ENCODE data around the gene ALAS1.

The ALAS1 gene

DNA sequence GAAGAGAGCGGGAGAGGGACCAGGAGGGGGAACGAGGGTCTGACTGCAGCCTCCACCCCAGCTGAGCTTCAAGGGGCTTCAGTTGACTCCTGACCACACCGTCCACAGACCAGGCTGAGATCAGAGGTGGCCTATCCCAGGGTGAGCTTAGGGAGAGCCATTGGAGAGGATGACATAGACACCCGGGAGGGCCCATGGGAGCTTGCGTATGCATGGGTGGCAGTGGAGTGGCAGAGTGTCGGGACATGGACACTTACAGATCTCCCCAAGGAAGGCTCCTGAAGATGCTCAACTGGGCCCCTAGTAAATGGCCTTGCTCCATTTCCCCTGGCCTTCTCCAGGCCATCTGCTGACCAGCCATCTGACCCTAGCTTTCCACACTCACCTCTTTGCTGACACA is 12.6 kb upstream of the ALAS1 start:
- TF ChIP-seq POU2F2 (IDR thresholded peaks at IDR 0.05; ENCODE audit: low read depth, low read length), result no peak
- TF ChIP-seq PAX5 (IDR thresholded peaks at IDR 0.05; ENCODE audit: insufficient read depth, low read length, severe bottlenecking), result no peak
- TF ChIP-seq POLR2AphosphoS5 (IDR thresholded peaks at IDR 0.05; ENCODE audit: low read depth, low read length), result no peak
- no peak for TF ChIP-seq POLR2A (IDR thresholded peaks at IDR 0.05; ENCODE audit: low read depth, low read length)
- no peak for TF ChIP-seq SPI1 (IDR thresholded peaks at IDR 0.05; ENCODE audit: low read depth, low read length)
- no peak for TF ChIP-seq TAF1 (IDR thresholded peaks at IDR 0.05; ENCODE audit: low read depth, low read length)
- no peak for FAIRE-seq

DNA sequence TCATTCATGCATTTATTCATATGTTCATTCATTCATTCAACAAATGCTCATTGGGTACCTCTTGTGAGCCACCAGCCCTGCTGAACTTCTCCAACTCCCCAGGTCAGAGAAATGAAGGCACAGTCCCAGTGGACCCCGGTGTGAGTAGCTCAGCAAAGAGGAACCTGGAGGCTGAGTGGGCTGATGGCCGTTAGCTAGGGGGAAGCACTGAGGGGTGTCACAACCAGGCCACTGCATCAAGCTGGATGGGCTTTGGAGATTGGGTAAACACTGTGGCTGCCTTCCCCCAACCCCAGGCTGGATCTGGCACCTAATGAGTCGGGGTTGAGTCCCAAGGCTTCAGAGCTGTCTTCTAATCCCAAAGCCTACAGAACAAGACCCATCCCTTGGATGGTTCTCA is 12.1 kb upstream of the ALAS1 start:
- DNase-seq (ENCODE audit: insufficient read length, low spot score) (no peak), FAIRE-seq (no peak)
- no peak for TF ChIP-seq POLR2AphosphoS5 (IDR thresholded peaks at IDR 0.05; ENCODE audit: low read depth, low read length)
- TF ChIP-seq POU2F2 (IDR thresholded peaks at IDR 0.05; ENCODE audit: low read depth, low read length), result no peak
- TF ChIP-seq SPI1 (IDR thresholded peaks at IDR 0.05; ENCODE audit: low read depth, low read length), result no peak
- no peak for TF ChIP-seq POLR2A (IDR thresholded peaks at IDR 0.05; ENCODE audit: low read depth, low read length)
- no peak for TF ChIP-seq TAF1 (IDR thresholded peaks at IDR 0.05; ENCODE audit: low read depth, low read length)
- no peak for TF ChIP-seq PAX5 (IDR thresholded peaks at IDR 0.05; ENCODE audit: insufficient read depth, low read length, severe bottlenecking)

More for the DNA sequence above, 12.6 kb upstream of the ALAS1 start:
- DNase-seq (ENCODE audit: insufficient read length, low spot score), result no peak

DNA sequence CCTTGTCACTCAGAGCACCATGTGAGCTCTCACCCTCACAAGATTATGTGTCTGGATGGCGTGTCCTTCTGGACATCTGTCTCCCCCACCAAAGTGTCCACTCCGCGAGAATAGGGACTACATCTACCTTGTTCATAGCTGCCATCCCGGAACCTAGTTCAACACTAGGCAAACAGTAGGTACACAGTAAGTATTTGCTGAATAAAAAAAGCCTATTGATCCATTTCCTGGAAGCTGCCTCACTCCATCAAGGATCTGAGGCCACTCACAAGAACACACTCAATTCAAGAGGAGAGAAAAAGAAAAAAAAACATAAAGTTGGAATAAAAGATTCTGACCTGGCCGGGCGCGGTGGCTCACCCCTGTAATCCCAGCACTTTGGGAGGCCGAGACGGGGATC is 11.2 kb upstream of the ALAS1 start:
- FAIRE-seq, result no peak
- no peak for DNase-seq (ENCODE audit: insufficient read length, low spot score)
- TF ChIP-seq TAF1 (IDR thresholded peaks at IDR 0.05; ENCODE audit: low read depth, low read length), result no peak
- TF ChIP-seq PAX5 (IDR thresholded peaks at IDR 0.05; ENCODE audit: insufficient read depth, low read length, severe bottlenecking), result no peak
- TF ChIP-seq POLR2AphosphoS5 (IDR thresholded peaks at IDR 0.05; ENCODE audit: low read depth, low read length), result no peak
- TF ChIP-seq POU2F2 (IDR thresholded peaks at IDR 0.05; ENCODE audit: low read depth, low read length), result no peak
- TF ChIP-seq SPI1 (IDR thresholded peaks at IDR 0.05; ENCODE audit: low read depth, low read length), result no peak
- TF ChIP-seq POLR2A (IDR thresholded peaks at IDR 0.05; ENCODE audit: low read depth, low read length), result no peak

DNA sequence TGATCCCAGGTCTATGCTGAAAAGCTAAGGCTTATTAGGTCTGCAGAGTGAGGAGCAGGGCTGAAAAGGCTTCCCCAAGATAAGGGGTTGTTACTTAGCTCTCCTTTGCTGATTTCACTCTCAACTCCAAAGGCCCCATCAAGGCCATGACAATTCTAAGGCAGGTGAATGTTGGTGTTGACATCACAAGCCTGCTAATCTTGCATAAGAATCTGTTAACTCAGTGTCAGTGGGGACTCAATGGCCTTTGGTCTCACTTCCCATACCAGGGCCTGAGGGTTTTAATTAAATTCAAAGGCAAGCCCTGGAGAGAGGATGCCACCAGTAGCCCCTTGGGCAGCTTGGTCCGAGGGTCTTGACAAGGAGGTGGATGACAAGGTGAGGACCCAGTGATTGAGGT is 9.4 kb upstream of the ALAS1 start:
- TF ChIP-seq POLR2AphosphoS5 (IDR thresholded peaks at IDR 0.05; ENCODE audit: low read depth, low read length) (no peak), POU2F2 (IDR thresholded peaks at IDR 0.05; ENCODE audit: low read depth, low read length) (no peak), PAX5 (IDR thresholded peaks at IDR 0.05; ENCODE audit: insufficient read depth, low read length, severe bottlenecking) (no peak), POLR2A (IDR thresholded peaks at IDR 0.05; ENCODE audit: low read depth, low read length) (no peak), SPI1 (IDR thresholded peaks at IDR 0.05; ENCODE audit: low read depth, low read length) (no peak), TAF1 (IDR thresholded peaks at IDR 0.05; ENCODE audit: low read depth, low read length) (no peak)
- no peak for FAIRE-seq
- DNase-seq (ENCODE audit: insufficient read length, low spot score), result no peak

DNA sequence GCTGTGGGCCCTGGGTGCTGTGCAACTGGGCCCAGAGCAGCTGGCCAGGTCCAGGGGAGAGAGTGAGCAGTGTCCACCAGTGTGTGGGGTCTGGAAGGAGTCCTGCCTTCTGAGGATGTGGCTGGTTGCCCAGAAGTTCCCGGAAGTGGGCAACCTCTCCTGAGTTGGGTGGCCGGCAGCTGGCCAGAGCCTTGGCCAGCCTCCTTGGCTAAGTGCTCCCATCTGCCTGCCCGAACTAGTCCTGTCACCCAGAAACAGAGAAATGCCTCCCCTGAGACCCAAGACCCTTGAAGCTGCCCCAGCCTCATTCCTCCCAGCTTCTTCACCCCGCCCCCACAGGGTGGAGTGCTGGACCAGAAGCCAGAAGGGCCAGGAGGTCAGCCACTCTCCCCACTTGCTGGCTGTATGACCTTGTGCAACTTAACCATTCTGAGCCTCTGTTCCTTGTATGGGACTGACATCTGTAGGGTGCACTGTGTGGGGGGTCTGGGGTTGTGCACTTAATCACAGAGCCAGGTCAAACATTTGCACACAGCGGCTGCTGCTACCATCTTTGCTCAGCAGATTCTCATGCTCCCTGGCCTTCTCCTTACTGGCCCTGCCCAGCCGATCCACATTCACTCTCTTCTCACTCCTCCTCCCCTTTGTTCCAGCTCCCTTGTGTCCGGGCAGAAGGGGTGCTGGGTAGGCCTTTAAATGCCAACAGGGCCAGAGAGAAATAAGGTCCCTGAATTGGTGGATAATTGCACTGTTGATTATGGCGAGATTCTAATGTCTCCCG is 7.5 kb upstream of the ALAS1 start:
- TF ChIP-seq TAF1 (IDR thresholded peaks at IDR 0.05; ENCODE audit: low read depth, low read length) (no peak), POLR2A (IDR thresholded peaks at IDR 0.05; ENCODE audit: low read depth, low read length) (no peak), POLR2AphosphoS5 (IDR thresholded peaks at IDR 0.05; ENCODE audit: low read depth, low read length) (no peak), PAX5 (IDR thresholded peaks at IDR 0.05; ENCODE audit: insufficient read depth, low read length, severe bottlenecking) (no peak), POU2F2 (IDR thresholded peaks at IDR 0.05; ENCODE audit: low read depth, low read length) (no peak), SPI1 (IDR thresholded peaks at IDR 0.05; ENCODE audit: low read depth, low read length) (no peak)
- FAIRE-seq (no peak), DNase-seq (ENCODE audit: insufficient read length, low spot score) (no peak)

DNA sequence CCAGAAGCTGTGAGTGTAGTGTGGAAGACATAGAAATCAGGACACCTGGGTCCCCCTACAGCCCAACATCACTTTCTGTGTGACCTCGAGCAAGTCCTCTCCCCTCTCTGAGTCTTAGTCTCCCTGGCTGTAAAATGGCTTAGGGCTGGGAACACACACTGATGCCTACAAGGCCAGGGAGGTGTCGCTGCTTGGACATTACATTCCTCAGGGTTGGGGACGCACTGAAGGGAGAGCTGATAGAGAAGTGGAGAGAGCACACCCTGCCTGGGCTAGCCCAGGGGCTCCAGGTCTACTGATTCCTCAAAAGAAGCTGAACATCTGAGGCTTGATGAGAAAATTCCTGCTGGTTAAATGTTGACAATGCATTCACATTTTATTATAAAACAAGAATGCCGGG is 6.3 kb upstream of the ALAS1 start:
- FAIRE-seq (no peak), DNase-seq (ENCODE audit: insufficient read length, low spot score) (no peak)
- TF ChIP-seq POLR2A (IDR thresholded peaks at IDR 0.05; ENCODE audit: low read depth, low read length) (no peak), TAF1 (IDR thresholded peaks at IDR 0.05; ENCODE audit: low read depth, low read length) (no peak), PAX5 (IDR thresholded peaks at IDR 0.05; ENCODE audit: insufficient read depth, low read length, severe bottlenecking) (no peak), POLR2AphosphoS5 (IDR thresholded peaks at IDR 0.05; ENCODE audit: low read depth, low read length) (no peak), SPI1 (IDR thresholded peaks at IDR 0.05; ENCODE audit: low read depth, low read length) (no peak)

DNA sequence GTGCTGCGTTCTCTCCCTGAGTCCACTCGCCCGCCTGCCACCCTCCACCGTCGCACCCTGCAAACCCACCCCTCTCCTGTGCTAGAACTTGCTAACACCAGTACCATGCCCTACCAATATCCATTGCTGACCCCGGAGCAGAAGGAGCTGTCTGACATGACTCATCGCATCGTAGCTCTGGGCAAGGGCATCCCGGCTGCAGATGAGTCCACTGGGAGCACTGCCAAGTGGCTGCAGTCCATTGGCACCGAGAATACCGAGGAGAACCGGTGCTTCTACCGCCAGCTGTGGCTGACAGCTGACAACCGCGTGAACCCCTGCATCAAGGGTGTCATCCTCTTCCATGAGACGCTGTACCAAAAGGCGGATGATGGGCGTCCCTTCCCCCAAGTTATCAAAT is 4.9 kb upstream of the ALAS1 start:
- no peak for DNase-seq (ENCODE audit: insufficient read length, low spot score)
- no peak for TF ChIP-seq POLR2A (IDR thresholded peaks at IDR 0.05; ENCODE audit: low read depth, low read length)
- no peak for TF ChIP-seq POLR2AphosphoS5 (IDR thresholded peaks at IDR 0.05; ENCODE audit: low read depth, low read length)
- TF ChIP-seq SPI1 (IDR thresholded peaks at IDR 0.05; ENCODE audit: low read depth, low read length), result no peak
- TF ChIP-seq PAX5 (IDR thresholded peaks at IDR 0.05; ENCODE audit: insufficient read depth, low read length, severe bottlenecking), result no peak
- TF ChIP-seq TAF1 (IDR thresholded peaks at IDR 0.05; ENCODE audit: low read depth, low read length), result no peak
- no peak for TF ChIP-seq POU2F2 (IDR thresholded peaks at IDR 0.05; ENCODE audit: low read depth, low read length)
- FAIRE-seq, result no peak

DNA sequence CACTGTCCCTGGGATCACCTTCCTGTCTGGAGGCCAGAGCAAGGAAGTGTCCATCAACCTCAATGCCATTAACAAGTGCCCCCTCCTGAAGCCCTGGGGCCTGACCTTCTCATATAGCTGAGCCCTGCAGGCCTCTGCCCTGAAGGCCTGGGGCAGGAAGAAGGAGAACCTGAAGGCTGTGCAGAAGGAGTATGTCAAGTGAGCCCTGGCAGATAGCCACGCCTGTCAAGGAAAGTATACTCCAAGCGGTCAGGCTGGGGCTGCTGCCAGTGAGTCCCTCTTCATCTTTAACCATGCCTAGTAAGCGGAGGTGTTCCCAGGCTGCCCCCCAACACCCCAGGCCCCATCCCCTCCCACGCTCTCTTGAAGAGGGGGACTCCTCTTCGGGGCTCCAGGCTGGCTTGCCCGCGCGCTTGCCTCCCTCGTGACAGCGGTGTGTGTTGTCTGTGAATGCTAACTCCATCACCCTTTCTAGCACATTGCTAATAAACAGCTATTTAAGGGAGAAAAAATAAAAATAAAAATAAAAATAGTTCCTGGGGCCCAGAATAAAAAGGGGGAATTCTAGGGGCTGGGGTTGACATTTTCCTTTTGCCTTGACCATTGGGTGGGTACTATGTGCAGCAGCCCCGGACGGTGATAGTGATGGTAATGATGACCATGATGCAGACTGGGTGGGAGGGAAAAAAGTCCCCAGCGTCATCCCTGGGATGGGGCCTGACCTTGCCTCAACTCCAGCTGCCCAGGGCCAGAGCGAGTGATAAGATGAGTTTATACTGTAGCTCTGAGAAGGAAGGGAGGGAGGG is 3.3 kb upstream of the ALAS1 start:
- DNase-seq (ENCODE audit: insufficient read length, low spot score), result no peak
- TF ChIP-seq POLR2A (IDR thresholded peaks at IDR 0.05; ENCODE audit: low read depth, low read length) (no peak), POLR2AphosphoS5 (IDR thresholded peaks at IDR 0.05; ENCODE audit: low read depth, low read length) (no peak), POU2F2 (IDR thresholded peaks at IDR 0.05; ENCODE audit: low read depth, low read length) (no peak), PAX5 (IDR thresholded peaks at IDR 0.05; ENCODE audit: insufficient read depth, low read length, severe bottlenecking) (no peak), TAF1 (IDR thresholded peaks at IDR 0.05; ENCODE audit: low read depth, low read length) (no peak), SPI1 (IDR thresholded peaks at IDR 0.05; ENCODE audit: low read depth, low read length) (no peak)
- FAIRE-seq, result no peak

DNA sequence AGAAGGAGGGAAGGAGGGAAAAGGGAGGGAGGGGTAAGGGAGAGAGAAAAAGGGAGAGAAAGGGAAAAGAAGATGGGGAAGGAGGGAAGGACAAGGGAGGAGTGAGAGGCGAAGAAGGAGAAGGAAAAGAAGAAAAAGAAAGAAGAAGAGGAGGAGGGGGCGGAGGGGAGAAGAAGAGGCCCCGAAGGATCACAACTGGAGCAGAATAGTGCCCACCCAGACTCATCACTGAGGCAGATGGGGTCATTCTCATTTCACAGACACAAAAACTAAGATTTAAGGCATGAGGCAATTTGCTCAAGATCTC is 2.7 kb upstream of the ALAS1 start:
- DNase-seq (ENCODE audit: insufficient read length, low spot score) (no peak), FAIRE-seq (no peak)
- TF ChIP-seq POLR2A (IDR thresholded peaks at IDR 0.05; ENCODE audit: low read depth, low read length) (no peak), SPI1 (IDR thresholded peaks at IDR 0.05; ENCODE audit: low read depth, low read length) (no peak), TAF1 (IDR thresholded peaks at IDR 0.05; ENCODE audit: low read depth, low read length) (no peak), PAX5 (IDR thresholded peaks at IDR 0.05; ENCODE audit: insufficient read depth, low read length, severe bottlenecking) (no peak), POU2F2 (IDR thresholded peaks at IDR 0.05; ENCODE audit: low read depth, low read length) (no peak)
